ENCODE measurements around the gene RIOK2.

RIOK2 gene

GRCh38 chr5:97183100-97183929 lies at the start of gene RIOK2:
TSS of gene RIOK2 (minus strand) at chr5:97183247. CDS start at chr5:97183191, 56 bp downstream.
- peak within 1 kb of the TSS; percentile 80 to 85 for H3K4me3 ChIP-seq (replicated peaks in 1 of 2; ENCODE audit: low read depth in 2 of 2, low read length in 2 of 2)
- TF ChIP-seq, protein P1, sequence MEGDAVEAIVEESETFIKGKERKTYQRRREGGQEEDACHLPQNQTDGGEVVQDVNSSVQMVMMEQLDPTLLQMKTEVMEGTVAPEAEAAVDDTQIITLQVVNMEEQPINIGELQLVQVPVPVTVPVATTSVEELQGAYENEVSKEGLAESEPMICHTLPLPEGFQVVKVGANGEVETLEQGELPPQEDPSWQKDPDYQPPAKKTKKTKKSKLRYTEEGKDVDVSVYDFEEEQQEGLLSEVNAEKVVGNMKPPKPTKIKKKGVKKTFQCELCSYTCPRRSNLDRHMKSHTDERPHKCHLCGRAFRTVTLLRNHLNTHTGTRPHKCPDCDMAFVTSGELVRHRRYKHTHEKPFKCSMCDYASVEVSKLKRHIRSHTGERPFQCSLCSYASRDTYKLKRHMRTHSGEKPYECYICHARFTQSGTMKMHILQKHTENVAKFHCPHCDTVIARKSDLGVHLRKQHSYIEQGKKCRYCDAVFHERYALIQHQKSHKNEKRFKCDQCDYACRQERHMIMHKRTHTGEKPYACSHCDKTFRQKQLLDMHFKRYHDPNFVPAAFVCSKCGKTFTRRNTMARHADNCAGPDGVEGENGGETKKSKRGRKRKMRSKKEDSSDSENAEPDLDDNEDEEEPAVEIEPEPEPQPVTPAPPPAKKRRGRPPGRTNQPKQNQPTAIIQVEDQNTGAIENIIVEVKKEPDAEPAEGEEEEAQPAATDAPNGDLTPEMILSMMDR (IDR thresholded peaks at IDR 0.05; ENCODE audit: low read depth, low read length), result no peak
- DNase-seq (ENCODE audit: low read depth in 2 of 2), result peak; percentile 96 to 97

- TF ChIP-seq, protein P1 (IDR thresholded peaks at IDR 0.05; ENCODE audit: low read depth, low read length), result peak; percentile 76
- peak; percentile 88 to 92 for DNase-seq (ENCODE audit: low read depth in 2 of 2)
- no peak overlapping the region for H3K4me3 ChIP-seq (replicated peaks in 1 of 2; ENCODE audit: low read depth in 2 of 2, low read length in 2 of 2)
Observed at GRCh38 chr5:97231025-97231636, 48.1 kb upstream of the RIOK2 start.

GRCh38 chr5:97229688-97230285 lies 46.7 kb upstream of the RIOK2 start:
- TF ChIP-seq, protein P1 (IDR thresholded peaks at IDR 0.05; ENCODE audit: low read depth, low read length), result no peak
- no peak overlapping the region for H3K4me3 ChIP-seq (replicated peaks in 1 of 2; ENCODE audit: low read depth in 2 of 2, low read length in 2 of 2)
- DNase-seq (ENCODE audit: low read depth in 2 of 2), result peak in 1 of 2 donors; percentile 17

DNA sequence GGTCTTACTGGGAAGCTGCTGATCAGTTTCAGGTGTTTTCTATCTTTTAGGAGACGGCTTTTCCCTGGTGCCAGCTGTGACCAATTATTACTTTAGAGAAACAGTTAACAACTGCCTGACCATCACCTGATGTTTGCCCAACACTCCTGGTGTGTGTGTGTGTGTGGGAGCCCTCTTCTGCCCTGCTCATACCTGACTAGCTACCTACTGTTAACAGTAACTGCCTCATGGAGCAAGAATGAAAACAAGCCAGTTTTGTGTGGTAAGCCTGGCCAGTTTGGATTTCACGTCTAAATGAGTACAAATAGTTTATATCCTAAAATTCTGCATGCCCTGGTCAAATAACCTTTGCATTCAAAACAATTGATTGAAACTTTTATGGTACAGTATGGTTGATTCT lies 46.1 kb upstream of the RIOK2 start:
- TF ChIP-seq, protein P1 (IDR thresholded peaks at IDR 0.05; ENCODE audit: low read depth, low read length), result no peak
- H3K4me3 ChIP-seq (replicated peaks in 1 of 2; ENCODE audit: low read depth in 2 of 2, low read length in 2 of 2), result no peak overlapping the region
- no peak for DNase-seq (ENCODE audit: low read depth in 2 of 2)

DNA sequence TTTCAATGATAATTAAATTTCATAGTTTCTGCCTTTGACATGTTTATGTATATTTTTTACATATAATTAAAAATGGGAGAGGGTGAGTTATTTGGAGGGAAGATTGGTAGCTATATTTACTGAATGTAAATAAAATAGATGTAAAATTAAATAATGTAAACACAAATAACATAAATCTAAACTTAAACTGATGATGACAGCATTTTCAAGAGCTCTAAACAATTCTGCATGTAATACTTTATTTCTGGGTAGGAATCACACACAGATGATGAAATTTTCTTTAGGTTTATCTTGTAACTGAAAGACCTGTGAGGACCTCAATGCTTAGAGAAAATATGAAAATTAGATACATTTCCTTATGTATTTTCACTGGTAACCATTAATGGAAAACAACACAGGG lies 42.2 kb upstream of the RIOK2 start:
- no peak for DNase-seq (ENCODE audit: low read depth in 2 of 2)
- H3K4me3 ChIP-seq (replicated peaks in 1 of 2; ENCODE audit: low read depth in 2 of 2, low read length in 2 of 2), result no peak overlapping the region
- TF ChIP-seq, protein P1 (IDR thresholded peaks at IDR 0.05; ENCODE audit: low read depth, low read length), result no peak

- TF ChIP-seq, protein P1 (IDR thresholded peaks at IDR 0.05; ENCODE audit: low read depth, low read length), result no peak
- H3K4me3 ChIP-seq (replicated peaks in 1 of 2; ENCODE audit: low read depth in 2 of 2, low read length in 2 of 2), result no peak overlapping the region
- peak; percentile 4 to 28 for DNase-seq (ENCODE audit: low read depth in 2 of 2)
Observed at GRCh38 chr5:97224112-97224750, 41.2 kb upstream of the RIOK2 start.
